HL-60 (cell line): ENCODE measurements around the gene GRID1.

ENCODE experiments used
- DNase-seq, 2 experiments: peaks; one replicate each; pipeline ENCODE4 v3.0.0-alpha.2; 2010 to 2020; ENCODE audit warnings: low read depth in 1 of 2, low spot score in 1 of 2
- H3K27ac ChIP-seq: fragments of 250-450 bp; sonication (Bioruptor Pico); replicated peaks from 2 replicates; pipeline ENCODE4 v1.5.1; 2020; ENCODE audit warnings: mild to moderate bottlenecking, moderate library complexity
- H3K27me3 ChIP-seq: fragments of 250-450 bp; sonication (Bioruptor Pico); 2 replicates; pipeline ENCODE4 v1.5.1; 2021; ENCODE audit warnings: mild to moderate bottlenecking, moderate library complexity; ENCODE audit not compliant: insufficient read depth, poor library complexity, severe bottlenecking
- H3K4me3 ChIP-seq: replicated peaks from 2 replicates; pipeline ENCODE4 v1.5.1; 2011; ENCODE audit warnings: mild to moderate bottlenecking, control low read depth, low read length; ENCODE audit not compliant: insufficient read depth
- GABPA ChIP-seq: IDR thresholded peaks from 2 replicates; pipeline ENCODE4 v1.6.1; 2012; ENCODE audit warnings: low read depth
- POLR2AphosphoS5 ChIP-seq: IDR thresholded peaks from 2 replicates; pipeline ENCODE4 v1.6.1; 2012; ENCODE audit warnings: low read depth
- SPI1 ChIP-seq: IDR thresholded peaks from 2 replicates; pipeline ENCODE4 v1.6.1; 2012; ENCODE audit warnings: low read depth, mild to moderate bottlenecking, borderline replicate concordance
- TF ChIP-seq, protein P1 (sequence below): IDR thresholded peaks from one replicate; pipeline ENCODE4 v1.5.1; 2011; ENCODE audit warnings: low read length, control low read depth, inconsistent platforms; ENCODE audit not compliant: insufficient read depth
- TF ChIP-seq, protein P2 (sequence below): IDR thresholded peaks from 2 replicates; pipeline ENCODE4 v1.6.1; 2012; ENCODE audit warnings: low read depth; ENCODE audit not compliant: insufficient replicate concordance

The GRID1 gene

DNA sequence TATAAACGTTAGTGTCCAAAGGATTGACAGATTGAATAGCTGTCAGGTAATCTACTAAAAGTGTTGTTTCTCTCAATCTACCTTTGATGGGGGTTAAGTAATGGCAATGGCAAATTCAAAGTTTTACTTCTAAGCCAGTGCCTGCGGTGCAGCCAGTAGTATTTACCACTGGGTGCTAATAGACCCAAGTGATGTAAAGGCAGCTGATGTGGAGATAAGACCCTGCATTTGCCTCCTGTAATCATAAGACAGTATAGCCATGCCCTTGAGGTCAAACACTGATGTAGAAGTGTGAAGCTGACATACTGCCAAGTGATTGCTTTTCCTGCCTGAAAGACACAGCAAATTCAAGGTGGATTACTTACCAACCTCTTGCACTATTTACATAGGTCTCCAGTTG lies 572.0 kb downstream of the GRID1 start:
- Histone ChIP-seq H3K27ac (no peak overlapping the region), H3K27me3 (no peaks in the 10 kb centered on the region), H3K4me3 (no peak overlapping the region)
- no peak for DNase-seq
- TF ChIP-seq, protein P1, sequence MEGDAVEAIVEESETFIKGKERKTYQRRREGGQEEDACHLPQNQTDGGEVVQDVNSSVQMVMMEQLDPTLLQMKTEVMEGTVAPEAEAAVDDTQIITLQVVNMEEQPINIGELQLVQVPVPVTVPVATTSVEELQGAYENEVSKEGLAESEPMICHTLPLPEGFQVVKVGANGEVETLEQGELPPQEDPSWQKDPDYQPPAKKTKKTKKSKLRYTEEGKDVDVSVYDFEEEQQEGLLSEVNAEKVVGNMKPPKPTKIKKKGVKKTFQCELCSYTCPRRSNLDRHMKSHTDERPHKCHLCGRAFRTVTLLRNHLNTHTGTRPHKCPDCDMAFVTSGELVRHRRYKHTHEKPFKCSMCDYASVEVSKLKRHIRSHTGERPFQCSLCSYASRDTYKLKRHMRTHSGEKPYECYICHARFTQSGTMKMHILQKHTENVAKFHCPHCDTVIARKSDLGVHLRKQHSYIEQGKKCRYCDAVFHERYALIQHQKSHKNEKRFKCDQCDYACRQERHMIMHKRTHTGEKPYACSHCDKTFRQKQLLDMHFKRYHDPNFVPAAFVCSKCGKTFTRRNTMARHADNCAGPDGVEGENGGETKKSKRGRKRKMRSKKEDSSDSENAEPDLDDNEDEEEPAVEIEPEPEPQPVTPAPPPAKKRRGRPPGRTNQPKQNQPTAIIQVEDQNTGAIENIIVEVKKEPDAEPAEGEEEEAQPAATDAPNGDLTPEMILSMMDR, result no peak
- no peak for TF ChIP-seq POLR2AphosphoS5
- no peak for TF ChIP-seq GABPA
- TF ChIP-seq, protein P2, sequence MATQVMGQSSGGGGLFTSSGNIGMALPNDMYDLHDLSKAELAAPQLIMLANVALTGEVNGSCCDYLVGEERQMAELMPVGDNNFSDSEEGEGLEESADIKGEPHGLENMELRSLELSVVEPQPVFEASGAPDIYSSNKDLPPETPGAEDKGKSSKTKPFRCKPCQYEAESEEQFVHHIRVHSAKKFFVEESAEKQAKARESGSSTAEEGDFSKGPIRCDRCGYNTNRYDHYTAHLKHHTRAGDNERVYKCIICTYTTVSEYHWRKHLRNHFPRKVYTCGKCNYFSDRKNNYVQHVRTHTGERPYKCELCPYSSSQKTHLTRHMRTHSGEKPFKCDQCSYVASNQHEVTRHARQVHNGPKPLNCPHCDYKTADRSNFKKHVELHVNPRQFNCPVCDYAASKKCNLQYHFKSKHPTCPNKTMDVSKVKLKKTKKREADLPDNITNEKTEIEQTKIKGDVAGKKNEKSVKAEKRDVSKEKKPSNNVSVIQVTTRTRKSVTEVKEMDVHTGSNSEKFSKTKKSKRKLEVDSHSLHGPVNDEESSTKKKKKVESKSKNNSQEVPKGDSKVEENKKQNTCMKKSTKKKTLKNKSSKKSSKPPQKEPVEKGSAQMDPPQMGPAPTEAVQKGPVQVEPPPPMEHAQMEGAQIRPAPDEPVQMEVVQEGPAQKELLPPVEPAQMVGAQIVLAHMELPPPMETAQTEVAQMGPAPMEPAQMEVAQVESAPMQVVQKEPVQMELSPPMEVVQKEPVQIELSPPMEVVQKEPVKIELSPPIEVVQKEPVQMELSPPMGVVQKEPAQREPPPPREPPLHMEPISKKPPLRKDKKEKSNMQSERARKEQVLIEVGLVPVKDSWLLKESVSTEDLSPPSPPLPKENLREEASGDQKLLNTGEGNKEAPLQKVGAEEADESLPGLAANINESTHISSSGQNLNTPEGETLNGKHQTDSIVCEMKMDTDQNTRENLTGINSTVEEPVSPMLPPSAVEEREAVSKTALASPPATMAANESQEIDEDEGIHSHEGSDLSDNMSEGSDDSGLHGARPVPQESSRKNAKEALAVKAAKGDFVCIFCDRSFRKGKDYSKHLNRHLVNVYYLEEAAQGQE, result no peak
- TF ChIP-seq SPI1, result no peak

DNA sequence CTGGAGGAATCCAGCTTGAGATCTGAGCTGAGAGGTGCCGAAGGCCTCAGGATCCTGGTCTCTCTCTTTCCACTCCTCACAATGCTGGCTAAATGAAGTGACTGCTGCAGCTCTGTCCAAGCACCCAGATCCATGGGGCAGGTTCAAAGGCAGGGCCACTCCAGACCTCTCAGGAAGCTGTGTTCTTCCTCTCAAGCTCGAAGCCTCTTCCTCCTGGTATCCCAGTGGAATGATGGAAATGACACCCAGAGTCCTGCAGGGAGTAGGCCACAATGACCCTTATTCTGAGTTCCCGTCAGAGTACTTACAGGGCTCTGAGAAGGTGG lies 574.1 kb downstream of the GRID1 start:
- H3K4me3 ChIP-seq, result no peak overlapping the region
- TF ChIP-seq POLR2AphosphoS5 (no peak), GABPA (no peak)
- TF ChIP-seq, protein P1, result no peak
- TF ChIP-seq, protein P2, result no peak
- H3K27me3 ChIP-seq, result no peaks in the 10 kb centered on the region
- H3K27ac ChIP-seq, result no peak overlapping the region
- DNase-seq, result no peak

DNA sequence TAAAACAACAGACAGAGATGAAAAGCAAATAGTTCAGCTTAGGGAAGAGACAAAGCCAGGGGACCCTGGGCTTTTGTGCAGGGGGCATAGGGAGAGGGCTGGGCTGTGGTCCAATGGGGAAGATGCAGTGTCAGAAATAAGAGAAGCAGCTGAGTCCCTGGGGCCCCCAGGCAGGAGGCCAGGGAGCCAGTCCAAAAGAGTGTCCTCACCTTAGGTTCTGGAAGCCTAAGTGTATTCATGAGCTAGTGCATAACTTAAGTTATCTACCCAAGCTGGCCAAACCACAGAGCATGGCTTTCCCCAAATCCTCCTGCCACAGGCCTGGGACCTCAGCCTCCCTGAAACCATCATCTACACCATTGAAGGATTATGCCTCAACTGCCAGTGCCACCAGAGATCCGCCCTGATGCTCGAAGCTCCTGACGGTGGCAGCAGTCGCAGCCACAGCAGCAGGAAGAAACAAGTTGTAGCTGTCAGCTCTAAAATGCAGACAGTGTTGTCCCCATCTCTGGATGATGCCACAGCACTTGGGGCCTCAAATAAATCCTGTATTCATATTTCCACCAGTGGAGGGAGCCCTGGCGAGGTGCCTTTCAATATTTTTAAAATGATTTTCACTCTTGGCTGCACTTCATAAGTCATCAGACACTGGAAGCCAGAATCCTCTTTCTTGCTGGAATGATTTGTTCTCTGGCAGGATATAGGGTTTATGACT lies 574.6 kb downstream of the GRID1 start:
- TF ChIP-seq, protein P1, result no peak
- TF ChIP-seq SPI1 (no peak), POLR2AphosphoS5 (no peak), GABPA (no peak)
- TF ChIP-seq, protein P2, result no peak
- Histone ChIP-seq H3K27ac (no peak overlapping the region), H3K4me3 (no peak overlapping the region), H3K27me3 (no peaks in the 10 kb centered on the region)
- DNase-seq, result no peak
